GM12878 (cell line): Measurements from ENCODE around the gene IRGQ. TPM values are rescaled to one million over a fixed set of nuclear protein-coding genes. Genes with fewer than 3 reads are reported as not detected.
A peak's percentile ranks its signal among the peaks of the same experiment; 100 is the strongest.

Source experiments
- ATAC-seq: fragments of 200-7000 bp; cut with Tn5 transposase; 3 replicates; pipeline ENCODE4 v1.9.1; 2020; ENCODE audit warnings: mild to moderate bottlenecking, moderate library complexity
- BruUV-seq: library from RNA; stranded (reverse); fragments of 400-500 nt; replicated peaks from 2 replicates; lab custom pipeline; 2021; lab: Mats Ljungman, UMichigan
- CTCF ChIA-PET: fragments of 300-600 bp; sonication (Branson Sonifier 250); formaldehyde crosslinking; extraction: SDS; loops from one replicate; lab custom pipeline; 2021; ENCODE audit warnings: inconsistent platforms; lab: Yijun Ruan, JAX
- POLR2A ChIA-PET: fragments of 350-600 bp; formaldehyde crosslinking; extraction: SDS; loops from one replicate; lab custom pipeline; 2021; ENCODE audit warnings: inconsistent platforms; lab: Charles Lee
- RAD21 ChIA-PET: fragments of 300-600 bp; sonication (Branson Sonifier 250); formaldehyde crosslinking; loops from one replicate; lab custom pipeline; 2023; ENCODE audit warnings: antibody characterized with exemption; ENCODE audit not compliant: unreplicated experiment; lab: Charles Lee
- SMC1A ChIA-PET: fragments of 300-600 bp; sonication (Branson Sonifier 250); formaldehyde crosslinking; loops from one replicate; lab custom pipeline; 2023; ENCODE audit not compliant: unreplicated experiment, uncharacterized antibody; lab: Charles Lee
- DNase-seq: peaks from one replicate; pipeline ENCODE4 v3.0.0-alpha.2; 2011; ENCODE audit warnings: low read depth, low spot score
- FAIRE-seq: peaks from 3 replicates; lab custom pipeline; 2011; peaks lifted over from hg19 to GRCh38; lab: Jason Lieb, UNC
- H2AFZ ChIP-seq: 2 replicates; pipeline ENCODE4 v1.6.0; 2011; ENCODE audit warnings: low read depth, low read length, control low read depth; ENCODE audit not compliant: control insufficient read depth
- H3K27ac ChIP-seq: 2 replicates; pipeline ENCODE4 v1.5.1; 2011; ENCODE audit warnings: control low read depth; ENCODE audit not compliant: control insufficient read depth, insufficient read depth
- H3K27me3 ChIP-seq, 2 experiments: replicated peaks in 1 of 2; 2 replicates each; pipeline versions ENCODE4 v1.6.0 to v1.6.1; 2011; ENCODE audit warnings: low read length in 1 of 2; ENCODE audit not compliant: control insufficient read depth in 2 of 2, insufficient read depth in 2 of 2
- H3K36me3 ChIP-seq, 2 experiments: 2 replicates each; pipeline ENCODE4 v1.5.1; 2011; ENCODE audit warnings: low read length in 1 of 2; ENCODE audit not compliant: control insufficient read depth in 2 of 2, insufficient read depth in 2 of 2
- H3K4me1 ChIP-seq: 2 replicates; pipeline ENCODE4 v1.6.1; 2011; ENCODE audit warnings: mild to moderate bottlenecking, low read length, moderate library complexity, mixed read lengths; ENCODE audit not compliant: control insufficient read depth, insufficient read depth
- H3K4me2 ChIP-seq: 2 replicates; pipeline ENCODE4 v1.6.0; 2011; ENCODE audit warnings: control low read depth; ENCODE audit not compliant: control insufficient read depth, insufficient read depth
- H3K4me3 ChIP-seq: fragments of 200-600 bp; sonication (generic); 2 replicates; pipeline ENCODE4 v1.5.1; 2016
- H3K79me2 ChIP-seq: 2 replicates; pipeline ENCODE4 v1.6.0; 2011; ENCODE audit warnings: low read length; ENCODE audit not compliant: control insufficient read depth, insufficient read depth
- H3K9ac ChIP-seq: 2 replicates; pipeline ENCODE4 v1.8.0; 2011; ENCODE audit warnings: low read length, control low read depth, mixed read lengths; ENCODE audit not compliant: control insufficient read depth, insufficient read depth
- H3K9me3 ChIP-seq: replicated peaks from 3 replicates; pipeline ENCODE4 v1.5.1; 2011; ENCODE audit warnings: mild to moderate bottlenecking, low read length; ENCODE audit not compliant: control insufficient read depth, insufficient read depth
- H4K20me1 ChIP-seq: 2 replicates; pipeline ENCODE4 v1.6.0; 2011; ENCODE audit not compliant: control insufficient read depth, insufficient read depth
- KLF5 ChIP-seq: fragments of 450-650 bp; IDR thresholded peaks from 2 replicates; pipeline ENCODE4 v1.6.1; 2014; ENCODE audit warnings: mild to moderate bottlenecking; ENCODE audit not compliant: partially characterized antibody
- NRF1 ChIP-seq: conservative IDR thresholded peaks from 2 replicates; pipeline ENCODE4 v1.6.1; 2011; ENCODE audit warnings: mild to moderate bottlenecking, low read depth, low read length, improper control_type of control experiment
- RCOR1 ChIP-seq: conservative IDR thresholded peaks from 2 replicates; pipeline ENCODE4 v1.6.1; 2012; ENCODE audit warnings: low read depth, low read length, improper control_type of control experiment
- RUNX3 ChIP-seq: IDR thresholded peaks from 2 replicates; pipeline ENCODE4 v1.6.1; 2012; ENCODE audit warnings: low read length, inconsistent platforms
- WGBS: methylation state at CpG from one replicate; pipeline ENCODE4 v1.1.6; 2016; ENCODE audit warnings: low lambda C conversion rate; ENCODE audit not compliant: insufficient replicate concordance, insufficient coverage; ENCODE audit errors: missing lambda C conversion rate; 5-methylcytosine and 5-hydroxymethylcytosine counted together
- in situ Hi-C: fragments of 300-500 bp; cut with MboI; formaldehyde crosslinking; loops from 9 replicates; pipeline ENCODE4 v1.14.3; 2018; ENCODE audit warnings: mixed read lengths
- intact Hi-C: fragments of 100-400 bp; cut with micrococcal nuclease; formaldehyde crosslinking; loops from one replicate; pipeline ENCODE4 v1.14.2; 2022; ENCODE audit not compliant: unreplicated experiment
- polyA plus RNA-seq, 11 experiments: library from polyadenylated mRNA; depleted of rRNA in 4 of 11; unstranded in 6 of 11; stranded (reverse) in 5 of 11; fragments of >200 nt; fragmentation: Nextera tagmentation in 4 of 11; fragmentation: Illumina TruSeq in 1 of 11; extraction: Ambion mirVana in 4 of 11; extraction: Trizol in 1 of 11; gene quantifications; 1 replicate in 1 of 11; 2 replicates in 10 of 11; pipeline versions ENCODE4 v1.2.1 to v1.2.3, GENCODE V29; 2011 to 2016; ENCODE audit warnings: inconsistent platforms in 2 of 11, missing spikeins in 2 of 11, low read depth in 1 of 11
- total RNA-seq, 4 experiments: library from RNA; depleted of rRNA in 3 of 4; stranded (reverse); fragments of >200 nt in 3 of 4; fragmentation: Illumina TruSeq in 1 of 4; extraction: Trizol in 1 of 4; gene quantifications; 2 replicates each; pipeline versions ENCODE4 v1.2.1 to v1.2.3, GENCODE V29; 2013 to 2021
- TF ChIP-seq, protein P1 (sequence below): fragments of 450-650 bp; IDR thresholded peaks from 2 replicates; pipeline ENCODE4 v1.6.1; 2016; ENCODE audit warnings: mild to moderate bottlenecking

Gene IRGQ
- total and polyA plus RNA-seq, 10 of the 15 experiments (the other 5 are each of a cell fraction or from before 2014, with no cell fraction given): 3.3 to 20.8 (median 9.0) TPM

DNA sequence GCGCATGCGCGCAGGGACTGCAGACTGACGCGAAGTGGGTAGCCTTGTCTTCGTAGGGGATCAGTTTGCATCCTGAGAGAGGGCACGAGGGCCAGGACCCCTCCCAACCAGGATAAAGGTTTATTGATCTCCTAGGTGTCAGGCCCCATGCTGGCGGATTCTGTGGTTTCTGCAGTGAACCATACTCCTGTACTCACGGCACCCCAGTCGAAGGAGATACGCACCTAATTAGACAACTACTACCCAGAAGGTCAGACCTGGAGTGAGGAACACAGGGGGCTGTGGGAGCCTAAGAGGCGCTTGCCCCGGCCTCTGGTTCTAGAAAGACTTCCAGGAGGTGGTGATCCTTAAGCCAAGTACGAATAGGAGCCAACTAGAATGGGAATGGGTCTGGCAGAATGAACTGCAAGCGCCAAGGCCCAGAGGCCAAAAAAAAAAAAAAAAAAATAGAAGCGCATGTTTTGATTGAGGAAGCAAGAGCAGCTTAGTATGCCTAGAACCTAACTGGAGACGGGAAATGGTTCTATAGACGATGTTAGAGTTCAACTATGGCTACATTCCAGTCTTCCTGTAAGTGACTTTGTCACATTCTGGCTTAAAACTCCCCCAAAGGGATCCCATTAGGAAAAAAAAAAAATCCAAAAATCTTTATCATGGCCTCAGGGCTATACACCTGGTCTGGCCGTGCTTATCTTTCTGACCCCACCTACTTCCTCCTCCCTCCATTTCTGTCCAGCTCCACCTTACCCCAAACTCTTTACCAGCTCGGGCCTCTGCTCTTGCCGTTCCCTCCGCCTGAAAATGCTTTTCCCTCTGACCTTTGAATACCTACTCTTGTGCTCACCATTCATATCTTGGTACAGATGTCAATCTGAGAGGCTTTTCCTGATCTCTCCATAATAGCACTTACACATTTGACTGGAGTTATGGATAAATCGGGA lies 24.4 kb upstream of the IRGQ start:
- ChIA-PET CTCF (interaction anchor here (1.2 to 1.9 kb wide), 2 partner anchors 25 to 65 kb away, joined by 3 to 7 read pairs; partner anchors contain the start of gene IRGQ), SMC1A (no interaction called here), POLR2A (no interaction called here), RAD21 (no interaction called here)
- FAIRE-seq (no peak), ATAC-seq (no peak), DNase-seq (no peak)
- Histone ChIP-seq H3K36me3 (no peaks in the 10 kb centered on the region), H3K9ac (peak overlapping the region; percentile 85; the same call in 1 of the 2 replicates), H3K4me2 (peak overlapping the region; percentile 99), H2AFZ (peak overlapping the region; percentile 77), H3K9me3 (no peaks in the 10 kb centered on the region), H3K79me2 (peaks cover 18% of the 10 kb centered on the region), H3K4me1 (peaks cover 6% of the 10 kb centered on the region; the same call in 1 of the 2 replicates), H3K27ac (peak overlapping the region; percentile 77), H3K27me3 (no peaks in the 10 kb centered on the region), H4K20me1 (no peaks in the 10 kb centered on the region), H3K4me3 (peak overlapping the region; percentile 82)
- peak; percentile 23; the same call in 1 of the 2 replicates for TF ChIP-seq RUNX3
- TF ChIP-seq KLF5: no peak
- TF ChIP-seq NRF1: peak; percentile 48; the same call in 1 of the 2 replicates
- TF ChIP-seq, protein P1, sequence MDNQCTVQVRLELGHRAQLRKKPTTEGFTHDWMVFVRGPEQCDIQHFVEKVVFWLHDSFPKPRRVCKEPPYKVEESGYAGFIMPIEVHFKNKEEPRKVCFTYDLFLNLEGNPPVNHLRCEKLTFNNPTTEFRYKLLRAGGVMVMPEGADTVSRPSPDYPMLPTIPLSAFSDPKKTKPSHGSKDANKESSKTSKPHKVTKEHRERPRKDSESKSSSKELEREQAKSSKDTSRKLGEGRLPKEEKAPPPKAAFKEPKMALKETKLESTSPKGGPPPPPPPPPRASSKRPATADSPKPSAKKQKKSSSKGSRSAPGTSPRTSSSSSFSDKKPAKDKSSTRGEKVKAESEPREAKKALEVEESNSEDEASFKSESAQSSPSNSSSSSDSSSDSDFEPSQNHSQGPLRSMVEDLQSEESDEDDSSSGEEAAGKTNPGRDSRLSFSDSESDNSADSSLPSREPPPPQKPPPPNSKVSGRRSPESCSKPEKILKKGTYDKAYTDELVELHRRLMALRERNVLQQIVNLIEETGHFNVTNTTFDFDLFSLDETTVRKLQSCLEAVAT: 0 out of 2 replicates have a peak, but pooled peaks have one; percentile 65
- no peak for TF ChIP-seq RCOR1
- intact Hi-C loops: no loop called here
- TSS peak; percentile 85 for BruUV-seq
- in situ Hi-C loops: no loop called here
- 50% methylated on average over 23 of the region's 23 CpGs for WGBS
